Kidney epithelial cell (primary cell): ENCODE data around the gene PLCD3. TPM values are rescaled to one million over a fixed set of nuclear protein-coding genes. Genes with fewer than 3 reads are reported as not detected.

Experiments
- DNase-seq: peaks from one replicate; pipeline ENCODE4 v3.0.0-alpha.2; 2010; ENCODE audit warnings: low read depth
- H3K27me3 ChIP-seq: 2 replicates; pipeline ENCODE4 v1.6.0; 2011; ENCODE audit warnings: low read length; ENCODE audit not compliant: control insufficient read depth, insufficient read depth
- H3K36me3 ChIP-seq: 2 replicates; pipeline ENCODE4 v1.5.1; 2011; ENCODE audit warnings: low read length; ENCODE audit not compliant: control insufficient read depth, insufficient read depth
- H3K4me3 ChIP-seq: 2 replicates; pipeline ENCODE4 v1.5.1; 2011; ENCODE audit warnings: low read depth, mild to moderate bottlenecking, control low read depth, low read length
- total RNA-seq: library from RNA; depleted of rRNA; stranded (reverse); fragments of >200 nt; gene quantifications from 2 replicates; pipeline ENCODE4 v1.2.3, GENCODE V29; 2015
- TF ChIP-seq, protein P1 (sequence below): IDR thresholded peaks from 2 replicates; pipeline ENCODE4 v1.5.1; 2011; ENCODE audit warnings: mild to moderate bottlenecking, moderate library complexity, low read length, control low read depth, inconsistent platforms; ENCODE audit not compliant: insufficient read depth, poor library complexity, severe bottlenecking

Gene PLCD3
- total RNA-seq, 1 donor from 2014 or later, result 54.5 TPM

- DNase-seq, result no peak
- Histone ChIP-seq H3K27me3 (no peaks in the 10 kb centered on the region), H3K36me3 (no peaks in the 10 kb centered on the region), H3K4me3 (peak overlapping the region; percentile 74)
- TF ChIP-seq, protein P1, sequence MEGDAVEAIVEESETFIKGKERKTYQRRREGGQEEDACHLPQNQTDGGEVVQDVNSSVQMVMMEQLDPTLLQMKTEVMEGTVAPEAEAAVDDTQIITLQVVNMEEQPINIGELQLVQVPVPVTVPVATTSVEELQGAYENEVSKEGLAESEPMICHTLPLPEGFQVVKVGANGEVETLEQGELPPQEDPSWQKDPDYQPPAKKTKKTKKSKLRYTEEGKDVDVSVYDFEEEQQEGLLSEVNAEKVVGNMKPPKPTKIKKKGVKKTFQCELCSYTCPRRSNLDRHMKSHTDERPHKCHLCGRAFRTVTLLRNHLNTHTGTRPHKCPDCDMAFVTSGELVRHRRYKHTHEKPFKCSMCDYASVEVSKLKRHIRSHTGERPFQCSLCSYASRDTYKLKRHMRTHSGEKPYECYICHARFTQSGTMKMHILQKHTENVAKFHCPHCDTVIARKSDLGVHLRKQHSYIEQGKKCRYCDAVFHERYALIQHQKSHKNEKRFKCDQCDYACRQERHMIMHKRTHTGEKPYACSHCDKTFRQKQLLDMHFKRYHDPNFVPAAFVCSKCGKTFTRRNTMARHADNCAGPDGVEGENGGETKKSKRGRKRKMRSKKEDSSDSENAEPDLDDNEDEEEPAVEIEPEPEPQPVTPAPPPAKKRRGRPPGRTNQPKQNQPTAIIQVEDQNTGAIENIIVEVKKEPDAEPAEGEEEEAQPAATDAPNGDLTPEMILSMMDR, result peak; percentile 87
These were observed 503 bp upstream of the PLCD3 start for GRCh38 chr17:45132572-45133463.

DNA sequence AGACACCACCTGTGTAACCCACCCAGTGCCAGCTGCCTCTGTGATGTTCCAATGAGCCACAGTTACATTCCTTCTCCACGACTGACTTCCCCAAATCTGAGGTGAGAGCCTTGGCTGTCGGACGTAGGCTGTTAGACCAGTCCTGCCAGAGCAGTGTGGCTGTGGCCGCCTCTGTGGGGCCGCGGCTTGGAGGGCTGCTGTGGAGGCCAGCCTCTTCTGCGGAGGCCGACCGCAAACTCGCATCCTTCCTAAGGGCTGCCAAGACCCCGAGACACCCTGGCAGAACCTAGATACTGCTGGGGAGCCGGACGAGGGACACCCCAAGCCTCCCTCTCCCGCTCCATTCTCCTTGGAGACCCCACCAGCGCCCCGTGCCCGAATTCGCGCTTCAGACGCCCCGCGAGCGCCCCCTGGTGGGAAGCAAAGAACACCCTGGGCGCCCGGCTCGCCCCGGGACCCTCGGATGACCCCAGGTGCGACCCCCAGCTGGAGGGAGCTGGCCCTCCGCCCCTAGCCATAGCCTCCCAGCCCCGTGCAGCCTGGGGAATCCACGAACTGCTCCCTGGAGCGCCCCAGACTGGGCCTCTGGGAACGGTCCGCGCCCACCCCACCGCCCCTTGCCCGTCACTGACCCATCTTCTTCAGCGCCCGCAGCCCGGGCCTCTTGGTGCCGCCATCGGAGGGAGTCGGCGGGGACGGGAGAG is 547 bp downstream of the PLCD3 start:
- H3K36me3 ChIP-seq, result no peaks in the 10 kb centered on the region
- no peak for DNase-seq

DNA sequence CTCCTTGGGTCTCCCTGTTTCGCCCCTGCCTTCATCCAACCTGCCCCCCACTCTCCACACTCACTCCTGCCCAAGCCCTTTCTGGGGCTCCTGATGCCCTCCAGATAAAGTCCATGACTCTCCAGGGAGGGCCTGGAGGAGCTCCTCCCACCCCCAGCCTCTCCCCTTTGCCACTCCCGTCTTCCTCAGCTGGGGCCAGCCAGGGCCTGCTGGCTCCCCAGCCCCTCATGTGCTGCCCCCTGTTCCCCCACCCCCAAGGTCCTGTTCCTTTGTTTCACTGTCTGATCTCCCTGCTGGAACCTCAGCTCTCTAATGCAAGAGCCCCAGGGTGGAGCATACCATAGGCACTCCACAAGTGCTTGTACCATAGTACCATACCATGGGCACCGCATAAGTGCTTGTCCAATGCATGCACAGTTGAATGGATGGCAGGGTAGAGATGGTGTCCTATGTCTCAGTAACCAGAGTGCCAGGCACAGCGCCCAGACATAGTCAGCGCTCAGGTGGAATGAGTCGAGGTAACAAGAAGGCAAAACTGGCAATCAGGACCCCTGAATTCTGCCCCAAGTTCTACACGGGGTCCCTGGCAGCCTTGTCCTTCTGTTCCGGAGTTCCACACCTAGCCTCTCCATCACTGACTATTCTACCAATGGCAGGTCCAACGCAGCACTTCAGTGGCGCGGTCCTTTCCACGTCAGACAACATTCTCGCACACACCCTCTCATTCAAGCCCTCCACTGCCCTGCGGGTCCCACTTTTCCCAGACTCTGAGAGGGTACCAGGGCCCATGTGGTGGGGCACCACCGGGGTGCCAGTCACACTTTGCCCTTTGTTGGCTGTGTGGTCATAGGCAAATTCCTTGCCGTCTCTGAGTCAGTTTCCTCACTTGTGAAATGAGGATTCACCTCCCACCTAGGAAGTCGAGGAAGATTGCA is 1.4 kb downstream of the PLCD3 start:
- peak overlapping the region; percentile 74 for H3K4me3 ChIP-seq
- no peak for DNase-seq
- TF ChIP-seq, protein P1, result no peak
- H3K36me3 ChIP-seq, result no peaks in the 10 kb centered on the region
- H3K27me3 ChIP-seq, result no peaks in the 10 kb centered on the region

More for the DNA sequence above, 547 bp downstream of the PLCD3 start:
- TF ChIP-seq, protein P1, result peak; percentile 88
- Histone ChIP-seq H3K27me3 (no peaks in the 10 kb centered on the region), H3K4me3 (peak overlapping the region; percentile 74)

- TF ChIP-seq, protein P1, result no peak
- Histone ChIP-seq H3K27me3 (no peaks in the 10 kb centered on the region), H3K4me3 (no peak overlapping the region), H3K36me3 (no peaks in the 10 kb centered on the region)
- DNase-seq, result no peak
These were observed 2.2 kb downstream of the PLCD3 start for GRCh38 chr17:45129940-45130680.

DNA sequence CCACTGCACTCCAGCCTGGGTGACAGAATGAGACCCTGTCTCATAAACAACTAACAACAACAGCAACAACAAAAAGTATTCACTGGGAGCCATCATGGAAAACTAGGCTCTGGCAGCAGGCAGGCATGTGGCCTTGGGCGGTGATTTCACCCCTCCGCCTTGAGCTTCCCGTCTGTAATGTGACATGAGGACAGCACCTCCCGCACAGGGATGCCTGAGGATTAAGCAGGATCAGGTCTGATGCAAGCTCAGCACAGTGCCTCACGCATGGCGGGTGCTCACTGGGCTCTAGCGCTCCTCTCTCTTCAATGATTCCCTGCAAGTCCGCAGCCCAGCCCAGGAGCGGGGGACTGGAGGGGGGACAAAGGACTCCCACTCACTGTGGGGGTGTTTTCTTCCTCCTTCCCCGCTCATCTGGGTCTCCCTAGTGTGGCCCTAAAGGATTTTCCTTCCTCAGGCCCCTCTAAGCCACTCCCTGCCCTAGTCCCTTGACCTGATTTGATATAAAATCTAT is 2.8 kb downstream of the PLCD3 start:
- no peak for DNase-seq
- TF ChIP-seq, protein P1, result no peak
- H3K4me3 ChIP-seq, result no peak overlapping the region

More for the DNA sequence above, 2.8 kb downstream of the PLCD3 start:
- Histone ChIP-seq H3K36me3 (no peaks in the 10 kb centered on the region), H3K27me3 (no peaks in the 10 kb centered on the region)
